Stimulated activated CD8-positive, alpha-beta memory T cell treated with anti-CD3 and anti-CD28 coated beads, Interleukin-7, amount 100 ng/mL, for 4 hours (primary cell): Measurements from ENCODE around the gene HBA2.
"Not testable (repeated sequence)": the region's sequence is repeated elsewhere in the genome, so short reads cannot be mapped to it uniquely, and the experiment has no call there.

Experiments
- DNase-seq, 2 donors: peaks; one replicate each; pipeline ENCODE4 v3.0.0-alpha.2; 2020; ENCODE audit warnings: low read depth in 2 of 2

HBA2 gene

GRCh38 chr16:194516-194915 is 21.8 kb downstream of the HBA2 start:
- DNase-seq = no peak

GRCh38 chr16:200388-200787 is 27.7 kb downstream of the HBA2 start:
- no peak for DNase-seq

GRCh38 chr16:203246-203645 is 30.6 kb downstream of the HBA2 start:
- no peak for DNase-seq

GRCh38 chr16:204046-204445 is 31.4 kb downstream of the HBA2 start:
- not testable (repeated sequence) for DNase-seq

GRCh38 chr16:209359-209758 is 36.7 kb downstream of the HBA2 start:
- DNase-seq = not testable (repeated sequence)

- DNase-seq = not testable (repeated sequence)
Measured at GRCh38 chr16:211631-212180, 39.0 kb downstream of the HBA2 start.

GRCh38 chr16:212999-213398 is 40.3 kb downstream of the HBA2 start:
- DNase-seq = no peak

GRCh38 chr16:220021-220420 is 47.3 kb downstream of the HBA2 start:
- DNase-seq = no peak
